Measurements from ENCODE around the gene CNTD1.

The CNTD1 gene

GRCh38 chr17:42779936-42780850 is 18.5 kb upstream of the CNTD1 start, which contains the start of gene WNK4:
Gene WNK4, plus strand, starts transcription at chr17:42780610. Its CDS starts 89 bp downstream, at chr17:42780699.
- no peak for DNase-seq

- no peak for DNase-seq
These were observed 17.6 kb upstream of the CNTD1 start for GRCh38 chr17:42780851-42781638.

GRCh38 chr17:42781639-42782165 is 17.0 kb upstream of the CNTD1 start:
- DNase-seq = no peak

GRCh38 chr17:42782166-42783061 is 16.2 kb upstream of the CNTD1 start:
- no peak for DNase-seq

- DNase-seq = no peak
These were observed 15.4 kb upstream of the CNTD1 start for GRCh38 chr17:42783062-42783790.

GRCh38 chr17:42783791-42784138 is 14.9 kb upstream of the CNTD1 start:
- no peak for DNase-seq

GRCh38 chr17:42784409-42784808 is 14.3 kb upstream of the CNTD1 start:
- no peak for DNase-seq

- no peak for DNase-seq
These were observed 13.7 kb upstream of the CNTD1 start for GRCh38 chr17:42784811-42785592.

- DNase-seq = no peak
These were observed 11.4 kb upstream of the CNTD1 start for GRCh38 chr17:42787266-42787665.

- no peak for DNase-seq
These were observed 6.7 kb upstream of the CNTD1 start for GRCh38 chr17:42791948-42792347.

GRCh38 chr17:42792545-42792944 is 6.1 kb upstream of the CNTD1 start:
- DNase-seq = no peak

- DNase-seq = no peak
These were observed 3.6 kb upstream of the CNTD1 start for GRCh38 chr17:42795061-42795460.

- no peak for DNase-seq
These were observed 3.2 kb upstream of the CNTD1 start for GRCh38 chr17:42795465-42795864.

GRCh38 chr17:42796066-42796758 is 2.4 kb upstream of the CNTD1 start:
- no peak for DNase-seq

- DNase-seq = no peak
These were observed 1.3 kb upstream of the CNTD1 start for GRCh38 chr17:42797067-42798007.

- DNase-seq = no peak
These were observed 664 bp upstream of the CNTD1 start for GRCh38 chr17:42798011-42798382.

- DNase-seq = no peak
These were observed 4.6 kb downstream of the CNTD1 start for GRCh38 chr17:42803074-42803883.

GRCh38 chr17:42804918-42805367 is 6.3 kb downstream of the CNTD1 start:
- DNase-seq = no peak
